ENCODE results near the gene GSG1L.

Gene GSG1L

GRCh38 chr16:28063591-28064061 lies at the start of gene GSG1L:
Gene GSG1L (minus strand): TSS chr16:28063714. CDS start chr16:28063424, 290 bp downstream.
- DNase-seq = no peak

GRCh38 chr16:28112908-28113307 lies 49.4 kb upstream of the GSG1L start:
- DNase-seq = no peak

- DNase-seq = no peak
These were observed 47.5 kb upstream of the GSG1L start for GRCh38 chr16:28110977-28111376.

- DNase-seq = no peak
These were observed 47.0 kb upstream of the GSG1L start for GRCh38 chr16:28110479-28110878.

- DNase-seq = no peak
These were observed 46.6 kb upstream of the GSG1L start for GRCh38 chr16:28110074-28110473.

GRCh38 chr16:28108590-28109247 lies 45.2 kb upstream of the GSG1L start:
- peak; percentile 29 for DNase-seq

GRCh38 chr16:28107232-28107631 lies 43.7 kb upstream of the GSG1L start:
- DNase-seq = no peak

- no peak for DNase-seq
These were observed 43.1 kb upstream of the GSG1L start for GRCh38 chr16:28106467-28107215.

GRCh38 chr16:28105954-28106353 lies 42.4 kb upstream of the GSG1L start:
- DNase-seq = no peak

GRCh38 chr16:28105297-28105696 lies 41.8 kb upstream of the GSG1L start:
- no peak for DNase-seq

GRCh38 chr16:28104404-28104803 lies 40.9 kb upstream of the GSG1L start:
- no peak for DNase-seq

- DNase-seq = no peak
These were observed 40.1 kb upstream of the GSG1L start for GRCh38 chr16:28103516-28104170.

GRCh38 chr16:28101533-28101890 lies 38.0 kb upstream of the GSG1L start:
- no peak for DNase-seq

GRCh38 chr16:28100810-28101532 lies 37.5 kb upstream of the GSG1L start:
- DNase-seq = no peak

- no peak for DNase-seq
These were observed 35.7 kb upstream of the GSG1L start for GRCh38 chr16:28098959-28099945.

- no peak for DNase-seq
These were observed 34.9 kb upstream of the GSG1L start for GRCh38 chr16:28098171-28098958.

- no peak for DNase-seq
These were observed 33.7 kb upstream of the GSG1L start for GRCh38 chr16:28096983-28097899.

GRCh38 chr16:28093385-28093725 lies 29.8 kb upstream of the GSG1L start:
- DNase-seq = no peak

GRCh38 chr16:28092721-28093384 lies 29.3 kb upstream of the GSG1L start:
- no peak for DNase-seq

- DNase-seq = no peak
These were observed 28.1 kb upstream of the GSG1L start for GRCh38 chr16:28091656-28092055.

All from activated CD8-positive, alpha-beta memory T cell treated with anti-CD3 and anti-CD28 coated beads, Interleukin-2, amount 50 U/mL, for 48 hours (primary cell).